Small intestine (tissue), 7 donors: Measurements from ENCODE around the gene NDUFB10. TPM values are rescaled to one million over a fixed set of nuclear protein-coding genes. Genes with fewer than 3 reads are reported as not detected.
"Not testable (repeated sequence)": the region's sequence is repeated elsewhere in the genome, so short reads cannot be mapped to it uniquely, and the experiment has no call there.

Source experiments
- DNase-seq, 2 donors: peaks; one replicate each; pipeline versions ENCODE4 v3.0.0 to v3.0.0-alpha.2; 2013
- FAIRE-seq: peaks from 2 replicates; lab custom pipeline; 2012; peaks lifted over from hg19 to GRCh38; lab: Jason Lieb, UNC
- H3K27ac ChIP-seq, 3 donors: one replicate each; pipeline ENCODE4 v1.5.1; 2013; ENCODE audit warnings: low read length in 2 of 3, mild to moderate bottlenecking in 2 of 3, control low read depth in 1 of 3, inconsistent platforms in 1 of 3, low read depth in 1 of 3, moderate library complexity in 1 of 3
- H3K27me3 ChIP-seq, 3 donors: one replicate each; pipeline ENCODE4 v1.6.1; 2013; ENCODE audit warnings: low read length in 3 of 3, inconsistent platforms in 1 of 3; ENCODE audit not compliant: control insufficient read depth in 3 of 3, insufficient read depth in 3 of 3
- H3K36me3 ChIP-seq, 3 donors: one replicate each; pipeline ENCODE4 v1.6.1; 2013; ENCODE audit warnings: low read length in 3 of 3, inconsistent platforms in 1 of 3, low read depth in 1 of 3, mild to moderate bottlenecking in 1 of 3, moderate library complexity in 1 of 3; ENCODE audit not compliant: control insufficient read depth in 3 of 3, insufficient read depth in 2 of 3
- H3K4me1 ChIP-seq, 3 donors: one replicate each; pipeline ENCODE4 v1.6.1; 2013; ENCODE audit warnings: low read length in 2 of 3, inconsistent platforms in 1 of 3, low read depth in 1 of 3, mild to moderate bottlenecking in 1 of 3, moderate library complexity in 1 of 3; ENCODE audit not compliant: control insufficient read depth in 3 of 3, insufficient read depth in 2 of 3
- H3K4me3 ChIP-seq, 3 donors: one replicate each; pipeline ENCODE4 v1.5.1; 2013; ENCODE audit warnings: low read length in 3 of 3, control low read depth in 1 of 3, inconsistent platforms in 1 of 3, low read depth in 1 of 3, mild to moderate bottlenecking in 1 of 3, moderate library complexity in 1 of 3
- H3K9me3 ChIP-seq, 2 donors: one replicate each; pipeline ENCODE4 v1.6.1; 2013; ENCODE audit warnings: low read depth in 1 of 2, low read length in 1 of 2; ENCODE audit not compliant: control insufficient read depth in 2 of 2, insufficient read depth in 1 of 2
- WGBS, 3 donors: extraction: QIAGEN DNeasy Blood & Tissue Kit; methylation state at CpG; one replicate each; pipeline ENCODE4 v1.1.7; 2013; 5-methylcytosine and 5-hydroxymethylcytosine counted together
- polyA plus RNA-seq, 4 donors: library from polyadenylated mRNA; stranded (reverse) in 3 of 4; unstranded in 1 of 4; fragments of 200-250 nt in 3 of 4; fragments of 120-200 nt in 1 of 4; gene quantifications; one replicate each; pipeline versions ENCODE4 v1.2.1 to v1.2.3, GENCODE V29; 2013
- donor health status: healthy with polysubstance abuse.
- donor health status: control.
- donor health status: control.
- donor health status: Bipolar disorder and iron deficiency.
- donor health status: healthy.

NDUFB10 gene
- polyA plus RNA-seq, 4 donors, result 132 to 544 (median 376) TPM

GRCh38 chr16:1930338-1930720 lies 29.0 kb upstream of the NDUFB10 start:
- Histone ChIP-seq H3K4me3 (no peak overlapping the region), H3K4me1 (peaks cover 0 to 16% (median 0%) of the 10 kb centered on the region in 3 donors), H3K9me3 (no peaks in the 10 kb centered on the region), H3K27me3 (no peaks in the 10 kb centered on the region), H3K27ac (no peak overlapping the region), H3K36me3 (no peaks in the 10 kb centered on the region)
- 79 to 90% (median 81%) methylated on average over 8 to 10 of the region's 10 CpGs for WGBS, 3 donors
- FAIRE-seq (no peak), DNase-seq (no peak)

GRCh38 chr16:1932050-1933028 lies 27.0 kb upstream of the NDUFB10 start:
- Histone ChIP-seq H3K27ac (no peak overlapping the region), H3K9me3 (no peaks in the 10 kb centered on the region), H3K27me3 (no peaks in the 10 kb centered on the region), H3K4me1 (peaks cover 0 to 21% (median 0%) of the 10 kb centered on the region in 3 donors), H3K36me3 (peaks cover 0 to 7% (median 0%) of the 10 kb centered on the region in 3 donors), H3K4me3 (no peak overlapping the region)
- DNase-seq, result peak; percentile 41 to 73
- WGBS, 3 donors, result 55 to 73% (median 66%) methylated on average over 18 to 19 of the region's 19 CpGs
- no peak for FAIRE-seq

GRCh38 chr16:1933097-1933661 lies 26.2 kb upstream of the NDUFB10 start:
- FAIRE-seq (no peak), DNase-seq (no peak)

GRCh38 chr16:1936945-1937479 lies 22.3 kb upstream of the NDUFB10 start:
- FAIRE-seq, result no peak
- no peaks in the 10 kb centered on the region for H3K9me3 ChIP-seq
- WGBS, 3 donors, result 90 to 94% (median 93%) methylated on average over 11 of the region's 11 CpGs
- no peaks in the 10 kb centered on the region for H3K27me3 ChIP-seq
- H3K36me3 ChIP-seq, result peaks cover 4 to 43% (median 7%) of the 10 kb centered on the region in 3 donors
- H3K4me3 ChIP-seq, result no peak overlapping the region
- peaks cover 0 to 44% (median 2%) of the 10 kb centered on the region in 3 donors for H3K4me1 ChIP-seq
- DNase-seq, result no peak
- no peak overlapping the region for H3K27ac ChIP-seq

More at GRCh38 chr16:1933097-1933661, 26.2 kb upstream of the NDUFB10 start:
- H3K9me3 ChIP-seq, result no peaks in the 10 kb centered on the region
- no peaks in the 10 kb centered on the region for H3K27me3 ChIP-seq
- H3K4me3 ChIP-seq, result no peak overlapping the region
- H3K27ac ChIP-seq, result no peak overlapping the region
- H3K36me3 ChIP-seq, result peaks cover 0 to 16% (median under 1%) of the 10 kb centered on the region in 3 donors
- 69 to 77% (median 76%) methylated on average over 23 of the region's 23 CpGs for WGBS, 3 donors
- H3K4me1 ChIP-seq, result peaks cover 0 to 21% (median 0%) of the 10 kb centered on the region in 3 donors

- Histone ChIP-seq H3K9me3 (no peaks in the 10 kb centered on the region), H3K27me3 (no peaks in the 10 kb centered on the region), H3K27ac (peak overlapping the region in 1 of 3 donors; percentile 87), H3K4me3 (no peak overlapping the region), H3K36me3 (peaks cover 4 to 43% (median 7%) of the 10 kb centered on the region in 3 donors), H3K4me1 (peaks cover 0 to 49% (median 2%) of the 10 kb centered on the region in 3 donors)
- FAIRE-seq (no peak), DNase-seq (peak in 1 of 2 donors; percentile 41)
- 91 to 96% (median 95%) methylated on average over 10 of the region's 10 CpGs for WGBS, 3 donors
Measured at GRCh38 chr16:1938316-1938715, 21.0 kb upstream of the NDUFB10 start.

GRCh38 chr16:1938910-1939309 lies 20.4 kb upstream of the NDUFB10 start:
- H3K9me3 ChIP-seq, result no peaks in the 10 kb centered on the region
- DNase-seq (no peak), FAIRE-seq (no peak)
- 90 to 93% (median 92%) methylated on average over 17 of the region's 17 CpGs for WGBS, 3 donors
- H3K36me3 ChIP-seq, result peaks cover 4 to 43% (median 7%) of the 10 kb centered on the region in 3 donors
- peaks cover 0 to 49% (median 2%) of the 10 kb centered on the region in 3 donors for H3K4me1 ChIP-seq
- no peaks in the 10 kb centered on the region for H3K27me3 ChIP-seq
- no peak overlapping the region for H3K4me3 ChIP-seq
- H3K27ac ChIP-seq, result peak overlapping the region in 1 of 3 donors; percentile 87

- Histone ChIP-seq H3K36me3 (peaks cover 4 to 43% (median 7%) of the 10 kb centered on the region in 3 donors), H3K4me1 (peaks cover 0 to 49% (median 2%) of the 10 kb centered on the region in 3 donors), H3K27ac (peak overlapping the region in 1 of 3 donors; percentile 87)
- not testable (repeated sequence) for FAIRE-seq, H3K4me3 ChIP-seq, H3K9me3 ChIP-seq, H3K27me3 ChIP-seq
- WGBS, 3 donors, result 24 to 76% (median 48%) methylated on average over 8 of the region's 8 CpGs
- peak; percentile 42 to 61 for DNase-seq
Measured at GRCh38 chr16:1939833-1940232, 19.5 kb upstream of the NDUFB10 start.
